GM18520 (cell line): ENCODE results near the gene TRIM39.
"Not testable (repeated sequence)": the region's sequence is repeated elsewhere in the genome, so short reads cannot be mapped to it uniquely, and the experiment has no call there.

Experiments used
- ATAC-seq: cut with Tn5 transposase; IDR thresholded peaks from one replicate; pipeline ENCODE4 v1.9.1; 2021; ENCODE audit not compliant: unreplicated experiment

TRIM39 gene

DNA sequence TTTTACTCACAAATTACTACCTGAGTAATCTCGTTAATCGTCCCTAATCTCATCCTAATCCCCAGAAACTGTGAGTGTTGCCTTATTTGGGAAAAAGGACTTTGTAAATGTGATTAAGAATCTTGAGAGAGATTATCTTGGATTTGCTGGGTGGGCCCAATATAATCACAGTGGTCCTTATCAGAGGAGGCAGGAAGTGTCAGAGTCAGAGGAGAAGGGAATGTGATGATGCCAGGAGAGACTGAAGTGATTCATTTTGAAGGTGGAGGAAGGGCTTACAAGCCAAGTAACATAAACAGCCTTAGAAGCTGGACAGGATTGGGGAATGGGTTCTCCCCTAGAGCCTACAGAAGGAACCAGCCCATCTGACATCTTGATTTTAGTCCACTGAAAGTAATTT, 34.9 kb downstream of the TRIM39 start:
- no peak for ATAC-seq

DNA sequence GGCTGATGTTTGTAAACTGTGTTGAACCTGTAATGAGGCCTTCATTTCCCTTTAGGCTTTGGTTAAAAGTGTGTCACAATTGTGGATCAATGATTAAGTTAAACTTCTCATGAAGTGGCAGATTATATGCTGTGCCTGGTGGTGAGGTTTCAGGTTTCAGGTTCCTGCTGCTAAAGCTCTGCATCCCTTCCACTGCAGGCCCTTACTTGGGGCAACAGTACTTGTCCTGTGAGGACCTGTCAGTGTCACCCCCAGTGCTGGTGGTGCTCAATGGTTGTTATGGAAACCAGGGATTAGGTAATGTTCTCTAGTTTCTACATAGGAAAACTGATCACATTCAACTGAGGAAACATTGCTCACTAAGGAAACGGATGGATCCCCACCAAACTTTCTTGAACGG, 36.7 kb downstream of the TRIM39 start:
- ATAC-seq: no peak

DNA sequence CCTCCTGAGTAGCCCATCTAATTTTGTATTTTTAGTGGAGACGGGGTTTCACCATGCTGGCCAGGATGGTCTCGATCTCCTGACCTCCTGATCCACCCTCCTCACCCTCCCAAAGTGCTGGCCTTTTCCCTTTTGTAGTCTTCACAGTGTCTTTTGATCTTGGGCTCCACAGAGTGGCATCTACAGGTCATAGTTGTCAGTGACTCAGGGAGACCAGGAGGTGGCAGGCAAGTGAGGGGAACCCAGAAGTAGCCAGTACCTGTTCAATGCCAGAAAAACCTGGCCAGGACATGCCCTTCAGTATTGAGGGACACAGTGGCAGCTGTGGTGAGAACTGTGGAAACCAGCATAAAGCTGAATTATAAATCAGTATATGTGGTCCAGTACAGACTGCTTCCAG, 37.9 kb downstream of the TRIM39 start:
- ATAC-seq: no peak

DNA sequence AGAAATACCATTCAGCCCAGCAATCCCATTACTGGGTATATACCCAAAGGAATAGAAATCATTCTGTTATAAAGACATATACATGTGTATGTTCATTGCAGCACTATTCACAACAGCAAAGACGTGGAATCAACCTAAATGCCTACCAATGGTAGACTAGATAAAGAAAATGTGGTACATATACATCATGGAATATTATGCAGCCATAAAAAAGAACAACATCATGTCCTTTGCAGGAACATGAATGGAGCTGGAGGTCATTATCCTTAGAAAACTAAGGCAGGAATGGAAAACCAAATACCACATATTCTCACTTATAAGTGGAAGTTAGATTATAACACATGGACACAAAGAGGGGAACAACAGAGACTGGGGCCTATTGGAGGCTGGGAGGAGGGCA, 42.6 kb downstream of the TRIM39 start:
- not testable (repeated sequence) for ATAC-seq

DNA sequence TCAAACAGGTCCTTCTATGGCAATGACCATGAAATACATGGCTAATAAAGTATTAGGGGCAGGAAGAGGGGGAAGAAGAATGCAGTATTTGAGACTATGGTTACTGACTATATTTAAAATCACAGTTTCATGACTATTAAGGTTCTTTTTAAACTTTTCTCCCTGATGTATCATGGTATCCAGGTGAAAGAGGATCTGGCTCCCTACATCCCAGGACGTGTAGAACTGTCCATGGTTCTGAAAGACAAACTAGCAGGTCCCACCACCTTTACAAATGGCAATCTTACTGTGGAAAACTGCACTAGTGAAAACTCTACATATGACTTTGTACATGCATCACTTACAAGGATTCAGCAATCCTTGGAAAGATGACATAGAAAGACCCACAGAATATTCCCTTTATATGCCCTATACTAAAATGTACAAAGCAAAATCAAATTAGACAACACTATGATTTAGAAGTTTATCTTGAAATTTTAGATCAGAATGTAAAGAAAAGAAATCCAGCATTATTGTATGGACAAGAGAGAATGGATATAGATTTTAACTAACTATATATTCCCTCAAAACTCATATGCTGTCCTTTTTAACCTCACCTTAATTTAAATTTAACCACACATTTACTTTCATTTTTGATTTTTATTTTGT, 51.7 kb downstream of the TRIM39 start:
- no peak for ATAC-seq

DNA sequence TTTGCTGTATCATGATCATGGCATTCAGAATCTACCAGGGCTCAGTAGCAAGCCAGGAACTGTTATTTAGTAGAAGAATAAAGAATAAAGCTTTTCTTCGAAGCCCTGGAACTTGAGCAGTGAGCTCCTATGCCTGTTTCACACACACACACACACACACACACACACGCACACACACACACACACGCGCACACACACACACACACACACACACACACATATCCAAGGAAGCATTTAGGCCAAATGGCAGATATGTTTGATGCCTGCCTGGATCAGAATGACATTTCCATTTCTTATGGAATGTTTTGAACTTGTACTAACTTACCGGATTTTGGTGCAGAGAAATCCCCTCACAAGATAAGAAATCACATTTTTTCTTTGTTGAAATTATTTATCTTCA, 53.7 kb downstream of the TRIM39 start:
- no peak for ATAC-seq

DNA sequence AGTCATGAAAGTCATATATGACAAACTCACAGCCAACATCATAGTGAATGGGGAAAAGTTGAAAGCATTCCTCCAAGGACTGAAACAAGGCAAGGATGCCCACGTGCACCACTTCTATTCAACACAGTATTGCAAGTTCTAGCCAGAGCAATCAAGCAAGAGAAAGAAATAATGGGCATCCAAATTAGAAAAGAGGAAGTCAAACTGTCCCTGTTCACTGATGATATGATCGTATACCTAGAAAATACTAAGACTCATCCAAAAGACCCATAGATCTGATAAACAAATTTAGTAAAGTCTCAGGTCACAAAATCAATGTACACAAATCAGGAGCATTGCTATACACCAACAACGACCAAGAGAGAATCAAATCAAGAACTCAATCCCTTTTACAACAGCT, 59.4 kb downstream of the TRIM39 start:
- ATAC-seq: no peak

DNA sequence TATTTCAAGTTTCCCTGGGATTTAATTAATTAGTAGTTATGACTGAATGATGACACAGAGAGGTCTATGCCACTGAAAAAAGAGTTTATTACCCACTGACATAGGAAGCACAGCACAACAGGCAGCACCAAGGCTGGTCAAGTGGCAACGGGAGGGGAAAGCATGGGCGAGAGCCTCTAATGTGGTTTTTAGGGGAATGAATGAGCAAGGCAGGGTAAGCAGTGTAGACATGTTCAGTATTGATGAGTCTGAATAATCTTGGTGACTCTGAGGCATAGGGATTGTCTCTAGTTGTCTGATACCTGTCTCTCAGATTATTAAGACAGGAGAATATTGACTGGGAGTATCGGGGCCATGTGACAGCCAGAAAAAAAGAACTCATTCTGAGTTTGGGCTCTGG, 64.5 kb downstream of the TRIM39 start:
- ATAC-seq: no peak
